ENCODE results near the gene ING2. TPM values are rescaled to one million over a fixed set of nuclear protein-coding genes. Genes with fewer than 3 reads are reported as not detected.

ING2 gene
- total RNA-seq, 2 experiments from 2014 or later: 15.3 to 15.4 TPM

DNA sequence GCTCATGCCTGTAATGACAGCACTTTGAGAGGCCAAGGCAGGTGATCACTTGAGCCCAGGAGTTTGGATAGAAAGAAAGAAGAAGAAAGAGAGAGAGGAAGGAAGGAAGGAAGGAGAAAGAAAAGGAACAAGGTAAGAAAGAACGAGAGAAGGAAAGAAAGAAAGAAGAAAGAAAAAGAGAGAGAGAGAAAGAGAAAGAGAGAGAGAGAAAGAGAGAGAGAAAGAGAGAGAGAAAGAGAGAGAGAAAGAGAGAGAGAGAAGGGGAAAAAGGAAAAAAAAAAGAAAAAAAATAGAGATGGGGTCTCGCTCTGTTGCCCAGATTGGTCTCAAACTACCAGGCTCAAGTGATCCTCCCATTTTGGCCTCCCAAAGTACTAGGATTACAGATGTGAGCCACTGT lies 22.5 kb downstream of the ING2 start:
- peaks cover 18% of the 10 kb centered on the region for H3K27me3 Mint-ChIP-seq (ENCODE audit: low read depth)

DNA sequence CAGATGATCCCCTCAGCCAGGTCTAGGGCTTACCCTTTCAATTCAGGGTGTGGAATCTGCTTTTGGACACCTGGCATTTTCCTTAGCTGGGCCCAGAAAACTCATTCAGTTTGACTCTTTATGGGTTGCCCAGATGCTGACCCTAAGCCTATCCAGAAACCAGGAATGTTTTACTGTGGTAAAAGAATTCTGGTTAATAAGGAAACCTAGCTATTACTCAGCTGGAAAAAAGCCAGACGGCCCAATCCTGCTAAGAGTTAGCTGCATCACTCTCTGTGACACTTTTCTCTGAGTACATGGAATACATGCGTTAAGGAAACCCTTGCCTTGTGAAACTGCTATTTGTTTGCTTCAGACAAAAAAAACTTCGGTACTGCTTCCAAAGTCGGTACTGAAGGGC lies 28.0 kb downstream of the ING2 start:
- Mint-ChIP-seq H3K4me3 (no peak overlapping the region), H3K4me1 (ENCODE audit: low read depth) (no peaks in the 10 kb centered on the region), H3K9me3 (ENCODE audit: insufficient read depth) (no peaks in the 10 kb centered on the region), H3K27me3 (ENCODE audit: low read depth) (peaks cover 21% of the 10 kb centered on the region), H3K27ac (no peak overlapping the region), H3K36me3 (ENCODE audit: low read depth) (no peaks in the 10 kb centered on the region)
- ATAC-seq (no peak), DNase-seq (no peak)
- ChIA-PET POLR2A (no interaction called here), CTCF (no interaction called here)

More for the DNA sequence above, 22.5 kb downstream of the ING2 start:
- POLR2A ChIA-PET: no interaction called here
- ATAC-seq: no peak
- no peak overlapping the region for H3K27ac Mint-ChIP-seq
- no peaks in the 10 kb centered on the region for H3K36me3 Mint-ChIP-seq (ENCODE audit: low read depth)
- DNase-seq: no peak
- H3K4me1 Mint-ChIP-seq (ENCODE audit: low read depth): no peaks in the 10 kb centered on the region
- H3K9me3 Mint-ChIP-seq (ENCODE audit: insufficient read depth): no peaks in the 10 kb centered on the region
- CTCF ChIA-PET: no interaction called here
- H3K4me3 Mint-ChIP-seq: no peak overlapping the region

DNA sequence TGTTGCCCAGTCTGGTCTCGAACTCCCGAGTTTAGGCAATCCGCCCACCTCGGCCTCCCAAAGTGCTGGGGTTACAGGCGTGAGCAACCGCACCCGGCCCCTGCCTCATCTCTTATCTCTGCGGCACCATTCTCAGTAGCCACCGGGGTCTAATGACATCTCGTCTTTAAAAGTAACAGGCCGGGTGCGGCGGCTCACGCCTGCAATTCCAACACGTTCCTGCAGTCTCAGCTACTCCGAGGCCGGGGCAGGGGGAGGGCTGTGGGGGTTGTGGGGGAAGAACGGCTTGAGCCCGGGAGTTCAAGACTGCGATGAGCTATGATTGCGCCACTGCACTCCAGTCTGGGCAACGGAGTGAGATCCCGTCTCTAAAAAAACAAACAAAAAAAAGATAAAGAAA lies 28.8 kb downstream of the ING2 start:
- Mint-ChIP-seq H3K9me3 (ENCODE audit: insufficient read depth) (no peaks in the 10 kb centered on the region), H3K27me3 (ENCODE audit: low read depth) (peaks cover 16% of the 10 kb centered on the region), H3K36me3 (ENCODE audit: low read depth) (no peaks in the 10 kb centered on the region), H3K27ac (no peak overlapping the region), H3K4me1 (ENCODE audit: low read depth) (no peaks in the 10 kb centered on the region), H3K4me3 (no peak overlapping the region)
- ChIA-PET POLR2A (no interaction called here), CTCF (no interaction called here)
- DNase-seq (no peak), ATAC-seq (no peak)

DNA sequence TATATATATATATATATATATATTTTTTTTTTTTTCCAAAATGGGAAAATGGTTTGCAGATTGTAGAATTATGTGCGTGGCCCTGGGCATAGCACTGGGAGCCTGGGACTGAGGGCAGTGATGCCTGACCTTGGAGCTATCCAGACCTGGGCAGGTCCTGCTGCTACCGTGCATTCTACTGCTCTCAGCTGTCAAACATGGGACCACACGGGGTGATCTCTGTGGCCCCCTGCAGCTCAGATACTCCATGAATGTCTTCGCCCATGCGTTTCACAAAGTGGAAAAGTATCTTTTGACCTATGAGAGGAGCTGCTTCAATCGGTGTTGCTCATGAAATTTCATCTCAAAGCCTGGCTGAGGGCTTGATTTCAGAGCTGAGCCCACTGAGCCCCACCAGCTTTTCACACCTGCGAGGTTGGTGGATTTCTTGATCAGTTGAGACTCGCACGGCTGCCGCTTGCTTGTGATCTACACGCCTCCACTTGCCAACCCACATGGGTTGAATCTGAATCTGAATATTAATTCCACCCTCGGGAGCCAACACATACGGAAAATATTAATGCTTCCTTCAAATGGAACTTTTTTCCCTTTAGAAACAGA lies 35.7 kb downstream of the ING2 start:
- Mint-ChIP-seq H3K4me1 (ENCODE audit: low read depth) (no peaks in the 10 kb centered on the region), H3K27ac (no peak overlapping the region), H3K4me3 (no peak overlapping the region), H3K36me3 (ENCODE audit: low read depth) (no peaks in the 10 kb centered on the region), H3K27me3 (ENCODE audit: low read depth) (peaks cover 10% of the 10 kb centered on the region), H3K9me3 (ENCODE audit: insufficient read depth) (no peaks in the 10 kb centered on the region)
- POLR2A ChIA-PET: no interaction called here
- ATAC-seq (no peak), DNase-seq (no peak)
- CTCF ChIA-PET: interaction anchor here (1.5 kb wide), 1 partner anchor 133 kb away, joined by 4 read pairs; no protein-coding TSS in a partner anchor

DNA sequence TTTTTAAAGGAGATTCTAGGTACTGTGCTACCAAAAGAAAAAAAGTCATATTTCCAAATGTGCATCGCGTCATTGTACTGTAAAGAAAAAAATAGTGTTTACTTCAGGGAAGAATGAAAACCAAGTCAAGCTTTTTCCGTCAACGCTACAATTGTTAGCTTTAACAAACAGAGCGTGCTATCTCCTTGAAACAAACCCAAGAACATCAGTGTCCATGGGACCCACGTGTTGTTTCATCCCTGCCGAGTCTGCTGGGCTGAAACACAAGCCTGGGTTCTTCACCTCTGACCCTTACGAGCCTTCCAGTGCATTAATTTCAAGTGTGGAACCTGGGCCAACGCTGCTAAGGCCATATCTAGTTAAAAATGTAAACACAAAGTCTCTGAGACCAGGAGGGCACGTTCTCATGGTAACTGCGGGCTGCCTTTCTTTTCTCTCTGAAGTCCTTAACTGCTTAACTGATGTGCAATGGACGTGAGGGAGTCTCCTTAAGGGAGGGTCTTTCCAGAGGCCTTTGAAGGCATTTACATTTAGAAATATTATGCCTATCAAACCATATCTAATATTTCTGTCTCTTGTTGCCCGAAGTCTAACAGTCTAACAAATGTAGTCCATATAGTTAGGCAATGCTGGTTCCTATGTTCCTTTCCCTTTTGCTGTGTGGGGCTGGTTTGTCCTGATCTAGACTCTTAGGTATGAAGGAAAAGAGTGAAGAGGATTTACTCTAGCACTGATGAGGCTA lies 36.3 kb downstream of the ING2 start:
- H3K27ac Mint-ChIP-seq: no peak overlapping the region
- H3K9me3 Mint-ChIP-seq (ENCODE audit: insufficient read depth): no peaks in the 10 kb centered on the region
- H3K36me3 Mint-ChIP-seq (ENCODE audit: low read depth): no peaks in the 10 kb centered on the region
- no peak for DNase-seq
- ChIA-PET CTCF (no interaction called here), POLR2A (no interaction called here)
- no peak overlapping the region for H3K4me3 Mint-ChIP-seq
- no peak for ATAC-seq
- H3K27me3 Mint-ChIP-seq (ENCODE audit: low read depth): peaks cover 10% of the 10 kb centered on the region
- H3K4me1 Mint-ChIP-seq (ENCODE audit: low read depth): no peaks in the 10 kb centered on the region

DNA sequence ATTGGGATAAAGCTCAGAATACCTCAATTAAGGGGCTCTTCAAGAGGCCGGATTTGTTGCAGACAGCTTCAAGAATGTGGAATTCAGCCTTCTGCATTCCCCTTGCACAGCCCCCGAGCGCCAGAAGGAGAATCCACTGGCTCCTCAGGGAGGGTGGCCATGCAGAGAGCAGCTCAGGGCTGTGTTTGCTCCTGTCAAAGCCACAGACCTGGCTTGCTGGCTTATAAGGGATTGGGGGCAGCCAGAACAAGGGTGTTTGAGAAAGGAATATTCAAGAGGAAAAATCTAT lies 36.8 kb downstream of the ING2 start:
- CTCF ChIA-PET: no interaction called here
- H3K36me3 Mint-ChIP-seq (ENCODE audit: low read depth): no peaks in the 10 kb centered on the region
- H3K27ac Mint-ChIP-seq: no peak overlapping the region
- no peak overlapping the region for H3K4me3 Mint-ChIP-seq
- peaks cover 10% of the 10 kb centered on the region for H3K27me3 Mint-ChIP-seq (ENCODE audit: low read depth)
- H3K4me1 Mint-ChIP-seq (ENCODE audit: low read depth): no peaks in the 10 kb centered on the region
- POLR2A ChIA-PET: no interaction called here
- ATAC-seq (no peak), DNase-seq (no peak)
- no peaks in the 10 kb centered on the region for H3K9me3 Mint-ChIP-seq (ENCODE audit: insufficient read depth)

DNA sequence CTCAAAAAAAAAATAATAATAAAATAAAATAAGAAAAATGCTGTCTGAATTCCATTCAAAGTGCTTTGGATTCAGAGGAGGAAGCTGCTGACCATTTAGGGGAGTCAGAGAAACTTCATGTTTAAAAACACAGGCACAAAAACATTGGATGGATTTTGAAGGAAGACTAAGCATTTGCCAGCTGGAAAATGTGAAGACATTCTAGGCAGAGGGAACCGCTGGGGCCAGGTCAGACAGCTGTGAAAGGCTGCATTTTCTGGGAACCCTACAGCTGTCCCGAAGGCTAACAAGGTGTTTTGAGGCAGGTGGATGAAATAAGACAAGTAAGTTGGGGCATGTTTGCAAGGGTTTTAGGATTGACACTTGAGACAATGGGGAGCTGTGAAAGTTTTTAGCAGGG lies 38.6 kb downstream of the ING2 start:
- no peak overlapping the region for H3K4me3 Mint-ChIP-seq
- DNase-seq: no peak
- H3K36me3 Mint-ChIP-seq (ENCODE audit: low read depth): no peaks in the 10 kb centered on the region
- ChIA-PET CTCF (no interaction called here), POLR2A (no interaction called here)
- H3K4me1 Mint-ChIP-seq (ENCODE audit: low read depth): no peaks in the 10 kb centered on the region
- no peak overlapping the region for H3K27ac Mint-ChIP-seq
- no peak for ATAC-seq
- H3K9me3 Mint-ChIP-seq (ENCODE audit: insufficient read depth): no peaks in the 10 kb centered on the region
- peaks cover 12% of the 10 kb centered on the region for H3K27me3 Mint-ChIP-seq (ENCODE audit: low read depth)

DNA sequence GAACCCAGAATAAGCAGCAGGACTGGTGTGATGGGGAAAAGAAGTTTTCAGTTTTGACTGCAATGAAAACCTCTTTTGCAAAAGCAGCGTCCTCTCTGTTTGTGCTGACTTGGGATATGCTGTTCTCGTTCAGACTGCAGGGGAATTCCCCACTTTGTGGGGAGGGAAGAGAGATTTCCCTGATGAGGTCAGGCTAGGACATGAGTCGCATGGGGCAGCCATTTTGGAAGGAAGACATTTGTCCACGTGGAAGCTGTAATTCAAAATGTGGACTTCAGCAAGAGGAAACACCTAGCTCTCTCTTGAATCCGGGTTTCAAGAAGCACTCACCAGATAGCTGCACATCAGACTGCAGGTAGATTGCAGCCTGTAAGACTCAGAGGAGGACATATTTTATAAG lies 39.3 kb downstream of the ING2 start:
- ATAC-seq (no peak), DNase-seq (no peak)
- Mint-ChIP-seq H3K27ac (no peak overlapping the region), H3K9me3 (ENCODE audit: insufficient read depth) (no peaks in the 10 kb centered on the region), H3K27me3 (ENCODE audit: low read depth) (peaks cover 16% of the 10 kb centered on the region), H3K4me3 (no peak overlapping the region), H3K36me3 (ENCODE audit: low read depth) (no peaks in the 10 kb centered on the region), H3K4me1 (ENCODE audit: low read depth) (no peaks in the 10 kb centered on the region)
- ChIA-PET CTCF (no interaction called here), POLR2A (no interaction called here)

DNA sequence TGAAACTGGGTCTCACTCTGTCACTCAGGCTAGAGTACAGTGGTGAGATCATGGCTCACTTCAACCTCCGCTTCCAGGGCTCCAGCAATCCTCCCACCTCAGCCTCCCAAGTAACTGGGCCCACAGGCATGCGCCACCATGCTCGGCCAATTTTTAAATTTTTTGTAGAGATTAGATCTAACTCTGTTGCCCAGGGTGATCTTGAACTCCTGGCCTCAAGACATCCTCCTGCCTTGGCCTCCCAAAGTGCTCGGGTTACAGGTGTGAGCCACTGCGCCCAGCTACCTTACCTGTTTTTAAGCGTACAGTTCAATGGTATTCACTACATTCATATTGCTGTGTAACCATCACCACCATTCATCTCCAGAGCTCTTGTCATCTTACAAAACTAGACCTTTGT lies 41.5 kb downstream of the ING2 start:
- Mint-ChIP-seq H3K4me1 (ENCODE audit: low read depth) (no peaks in the 10 kb centered on the region), H3K36me3 (ENCODE audit: low read depth) (no peaks in the 10 kb centered on the region), H3K27ac (no peak overlapping the region), H3K9me3 (ENCODE audit: insufficient read depth) (no peaks in the 10 kb centered on the region), H3K4me3 (no peak overlapping the region), H3K27me3 (ENCODE audit: low read depth) (peaks cover 13% of the 10 kb centered on the region)
- ATAC-seq (no peak), DNase-seq (no peak)
- CTCF ChIA-PET: no interaction called here
- POLR2A ChIA-PET: no interaction called here

DNA sequence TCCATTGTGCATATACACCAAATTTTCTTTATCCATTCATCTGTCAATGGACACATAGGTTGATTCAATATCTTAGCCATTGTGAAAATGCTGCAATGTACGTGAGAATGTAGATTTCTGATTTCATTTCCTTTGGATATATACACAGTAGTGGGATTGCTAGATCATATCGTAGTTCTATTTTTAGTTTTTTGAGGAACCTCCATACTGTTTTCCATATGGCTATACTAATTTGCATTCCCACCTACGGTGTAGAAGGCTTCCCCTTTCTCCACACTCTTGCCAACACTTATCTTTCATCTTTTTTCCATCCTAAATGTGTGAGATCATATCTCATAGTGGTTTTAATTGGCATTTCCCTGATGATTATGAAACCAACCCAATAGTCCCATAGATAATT lies 43.4 kb downstream of the ING2 start:
- H3K9me3 Mint-ChIP-seq (ENCODE audit: insufficient read depth): no peaks in the 10 kb centered on the region
- H3K4me1 Mint-ChIP-seq (ENCODE audit: low read depth): no peaks in the 10 kb centered on the region
- H3K27ac Mint-ChIP-seq: no peak overlapping the region
- DNase-seq: no peak
- ChIA-PET POLR2A (no interaction called here), CTCF (no interaction called here)
- H3K4me3 Mint-ChIP-seq: no peak overlapping the region
- peaks cover 13% of the 10 kb centered on the region for H3K27me3 Mint-ChIP-seq (ENCODE audit: low read depth)
- H3K36me3 Mint-ChIP-seq (ENCODE audit: low read depth): no peaks in the 10 kb centered on the region
- ATAC-seq: no peak

DNA sequence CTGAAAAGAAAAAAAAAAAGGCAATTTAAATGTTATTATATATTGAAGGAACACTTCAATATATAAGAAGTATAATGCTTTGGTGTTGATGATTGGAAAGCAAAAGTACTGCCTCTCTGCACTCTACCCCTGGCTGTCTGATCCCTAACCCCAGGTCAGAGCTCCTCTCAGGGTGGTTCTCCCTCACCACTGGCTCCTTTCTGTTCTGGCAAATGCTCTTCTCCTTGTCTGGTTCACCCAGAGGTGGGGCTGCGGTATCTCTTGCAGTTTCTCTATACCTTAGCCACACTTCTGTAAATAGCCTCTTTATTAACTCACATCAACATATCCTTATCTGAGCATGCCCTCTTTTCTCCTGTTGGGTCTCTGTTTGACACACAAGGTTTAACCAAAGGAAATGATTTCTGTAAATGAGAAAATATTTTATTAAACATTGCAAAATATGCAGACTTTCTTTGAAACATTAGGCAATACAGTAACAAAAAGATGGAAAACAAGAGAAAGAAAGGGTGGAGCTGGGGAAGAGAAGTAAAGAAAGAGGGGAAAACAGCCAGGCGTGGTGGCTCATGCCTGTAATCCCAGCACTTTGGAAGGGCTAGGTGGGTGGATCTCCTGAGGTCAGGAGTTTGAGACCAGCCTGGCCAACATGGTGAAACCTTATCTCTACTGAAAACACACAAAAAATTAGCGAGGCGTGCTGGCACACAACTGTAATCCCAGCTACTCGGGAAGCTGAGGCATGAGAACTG lies 45.7 kb downstream of the ING2 start:
- Mint-ChIP-seq H3K27ac (no peak overlapping the region), H3K4me3 (no peak overlapping the region), H3K4me1 (ENCODE audit: low read depth) (no peaks in the 10 kb centered on the region), H3K9me3 (ENCODE audit: insufficient read depth) (no peaks in the 10 kb centered on the region), H3K36me3 (ENCODE audit: low read depth) (no peaks in the 10 kb centered on the region), H3K27me3 (ENCODE audit: low read depth) (peaks cover 9% of the 10 kb centered on the region)
- ChIA-PET POLR2A (no interaction called here), CTCF (no interaction called here)
- ATAC-seq: no peak
- DNase-seq: no peak

DNA sequence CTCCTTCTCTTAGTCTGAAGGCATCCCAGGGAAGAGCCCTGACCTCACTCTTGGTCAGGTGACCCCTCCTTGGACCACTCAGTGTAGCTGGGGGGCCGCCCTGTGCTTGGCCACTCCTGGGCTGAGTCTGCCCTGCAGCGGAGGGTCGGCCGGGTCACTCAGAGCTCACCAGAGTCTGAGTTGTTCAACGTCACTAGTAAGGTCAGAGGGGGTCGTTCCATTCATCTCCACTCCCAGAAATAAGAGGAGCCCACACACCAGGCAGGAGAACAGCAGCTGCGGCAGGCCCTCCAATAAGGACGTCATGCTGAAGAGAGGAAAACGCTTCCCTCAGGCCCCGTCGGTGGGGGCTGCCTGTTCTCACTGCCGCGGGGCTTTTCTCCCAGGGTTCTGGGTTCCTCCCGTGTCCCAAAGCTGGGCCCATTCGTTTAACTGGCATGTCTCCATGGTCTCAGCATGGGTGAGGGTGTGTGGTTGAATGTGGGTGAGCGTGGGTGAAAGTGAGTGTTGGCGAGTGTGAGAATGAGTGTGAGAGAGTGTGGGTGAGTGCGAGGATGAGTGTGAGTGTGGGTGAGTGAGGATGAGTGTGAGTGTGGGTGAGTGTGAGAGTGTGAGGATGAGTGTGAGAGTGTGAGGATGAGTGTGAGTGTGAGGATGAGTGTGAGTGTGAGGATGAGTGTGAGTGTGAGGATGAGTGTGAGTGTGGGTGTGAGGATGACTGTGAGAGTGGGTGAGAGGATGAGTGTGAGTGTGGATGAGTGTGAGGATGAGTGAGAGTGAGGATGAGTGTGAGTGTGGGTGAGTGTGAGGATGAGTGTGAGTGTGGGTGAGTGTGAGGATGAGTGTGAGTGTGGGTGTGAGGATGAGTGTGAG lies 47.7 kb downstream of the ING2 start:
- Mint-ChIP-seq H3K27me3 (ENCODE audit: low read depth) (peaks cover 9% of the 10 kb centered on the region), H3K9me3 (ENCODE audit: insufficient read depth) (no peaks in the 10 kb centered on the region), H3K4me3 (no peak overlapping the region), H3K4me1 (ENCODE audit: low read depth) (no peaks in the 10 kb centered on the region), H3K27ac (no peak overlapping the region), H3K36me3 (ENCODE audit: low read depth) (no peaks in the 10 kb centered on the region)
- DNase-seq: no peak
- CTCF ChIA-PET: no interaction called here
- POLR2A ChIA-PET: no interaction called here
- no peak for ATAC-seq

Data from activated CD8-positive, alpha-beta T cell treated with anti-CD3 and anti-CD28 coated beads, Interleukin-2, amount 10 ng/mL, durations not matched to agents 7 days and 5 days (primary cell).